GM19438 (cell line): ENCODE results near the gene THUMPD2.

ENCODE experiments used
- ATAC-seq: cut with Tn5 transposase; IDR thresholded peaks from one replicate; pipeline ENCODE4 v1.9.1; 2021; ENCODE audit warnings: low read depth; ENCODE audit not compliant: unreplicated experiment

The THUMPD2 gene

DNA sequence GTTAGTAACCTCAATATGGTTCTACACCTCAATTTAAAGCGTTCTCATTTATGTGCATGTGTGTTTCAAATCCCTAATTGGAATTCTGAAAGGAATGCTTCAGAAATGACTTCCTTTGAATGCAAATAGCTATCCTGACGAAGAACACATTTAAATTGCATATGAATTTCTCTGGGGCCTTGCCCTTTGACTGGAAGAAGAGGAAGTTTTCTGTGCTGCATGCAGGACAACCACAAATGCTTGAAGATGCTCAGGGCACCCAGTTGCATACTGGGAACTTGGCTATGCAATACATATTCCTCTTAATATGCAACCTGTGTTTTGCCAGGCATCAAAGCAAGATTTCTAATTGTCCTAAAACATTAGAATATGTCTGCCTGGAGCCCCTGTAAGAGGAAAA is 58.1 kb downstream of the THUMPD2 start:
- no peak for ATAC-seq

DNA sequence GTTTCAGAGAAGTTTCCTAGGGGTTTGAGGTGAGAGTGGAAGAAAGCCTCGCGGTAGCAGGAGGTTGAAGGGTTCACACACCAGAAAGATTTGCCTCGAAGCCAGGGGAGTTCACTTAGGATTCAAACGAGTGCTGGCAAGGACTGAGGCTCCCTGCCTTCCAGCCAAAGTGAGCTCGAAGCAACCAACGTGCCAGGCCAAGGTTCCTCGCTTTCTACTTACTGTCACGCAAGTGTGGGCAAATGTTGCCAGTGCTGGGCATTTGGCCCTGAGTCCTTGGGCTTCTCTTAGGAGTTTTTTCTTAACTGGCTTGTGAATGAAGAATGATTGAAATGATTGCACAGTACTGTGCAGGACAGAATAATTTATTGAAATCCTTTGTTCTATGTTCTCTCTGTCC is 59.7 kb downstream of the THUMPD2 start:
- ATAC-seq, result no peak

DNA sequence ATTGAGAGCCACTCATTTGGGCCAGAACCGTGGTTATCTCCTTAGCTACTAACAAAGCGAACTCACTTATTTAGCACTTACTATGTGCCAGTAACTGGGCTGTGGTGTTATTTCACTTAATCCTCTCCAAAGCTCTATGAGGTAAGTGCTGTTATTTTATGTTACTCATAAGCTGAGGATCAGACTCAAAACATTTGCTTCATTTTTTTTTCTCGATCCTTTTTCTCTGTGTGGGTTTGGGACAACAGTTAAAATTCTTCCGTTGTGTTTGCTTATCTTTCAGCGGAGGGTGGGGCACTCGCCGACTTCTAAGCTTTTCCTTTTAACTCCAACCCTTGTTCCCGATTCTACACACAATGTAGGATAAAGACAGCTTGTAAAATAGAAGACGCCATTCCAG is 60.6 kb downstream of the THUMPD2 start:
- no peak for ATAC-seq

DNA sequence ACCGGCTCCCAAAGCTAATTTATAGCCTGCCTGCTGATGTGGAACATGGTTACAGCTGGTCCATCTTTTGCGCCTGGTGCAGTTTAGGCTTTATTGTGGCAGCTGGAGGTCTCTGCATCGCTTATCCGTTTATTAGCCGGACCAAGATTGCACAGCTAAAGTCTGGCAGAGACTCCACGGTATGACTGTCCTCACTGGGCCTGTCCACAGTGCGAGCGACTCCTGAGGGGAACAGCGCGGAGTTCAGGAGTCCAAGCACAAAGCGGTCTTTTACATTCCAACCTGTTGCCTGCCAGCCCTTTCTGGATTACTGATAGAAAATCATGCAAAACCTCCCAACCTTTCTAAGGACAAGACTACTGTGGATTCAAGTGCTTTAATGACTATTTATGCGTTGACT is 62.0 kb downstream of the THUMPD2 start:
- no peak for ATAC-seq

DNA sequence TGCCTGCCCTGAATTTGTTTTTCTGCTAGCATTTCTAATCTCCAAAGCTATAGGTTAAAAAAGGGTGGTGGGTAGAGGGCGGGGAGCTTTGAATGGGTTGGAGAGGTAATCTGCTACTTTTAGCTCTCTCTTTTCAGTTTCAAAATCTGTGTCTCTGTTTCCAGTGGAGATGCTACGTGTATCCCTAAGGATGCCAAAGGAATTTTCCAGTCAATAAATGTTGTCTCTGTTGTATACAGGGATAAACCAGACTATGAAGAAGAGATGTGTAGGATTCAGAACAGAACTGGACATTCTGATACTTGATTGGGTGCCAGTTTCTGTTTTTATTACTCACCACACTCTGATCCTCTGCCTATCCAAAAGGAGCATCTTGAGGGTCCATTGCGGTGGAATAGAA is 63.2 kb downstream of the THUMPD2 start:
- no peak for ATAC-seq

DNA sequence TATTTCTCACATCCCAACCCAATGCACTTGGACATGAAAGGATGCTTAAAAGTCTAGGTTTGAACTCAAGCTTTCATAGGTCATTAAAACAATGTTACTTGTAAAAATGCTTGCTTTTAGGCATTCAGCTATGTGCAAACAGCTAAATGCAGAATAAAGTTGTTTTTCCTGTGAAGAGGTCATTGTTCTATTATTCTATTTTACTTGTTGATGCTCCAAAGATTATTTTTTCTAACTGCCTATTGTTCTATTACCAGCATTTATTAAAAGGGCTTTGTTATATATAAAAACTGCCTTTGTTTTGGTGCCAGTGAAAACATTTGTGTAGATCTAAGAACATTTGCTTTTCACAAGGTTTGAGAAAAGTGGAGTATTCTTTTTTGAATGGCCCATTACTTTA is 64.0 kb downstream of the THUMPD2 start:
- ATAC-seq, result no peak

DNA sequence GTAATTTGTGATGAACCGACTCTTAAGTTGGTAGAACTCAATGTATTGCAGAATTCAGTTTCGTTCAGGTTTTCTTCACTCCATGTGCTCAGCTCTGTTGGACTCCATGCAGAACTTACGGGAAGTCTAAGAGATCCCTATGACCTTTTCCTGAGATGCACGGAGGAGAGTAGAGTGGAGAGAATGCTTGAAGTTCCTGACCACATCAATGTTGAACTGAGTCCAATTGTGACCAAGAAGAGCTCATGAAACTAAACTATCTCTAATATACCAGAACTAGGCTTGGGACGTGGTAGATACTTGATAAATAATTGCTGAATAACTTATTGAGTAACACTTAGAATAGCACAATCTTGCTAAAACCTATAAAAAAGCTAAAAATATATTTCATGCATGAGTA is 66.1 kb downstream of the THUMPD2 start:
- ATAC-seq, result no peak

DNA sequence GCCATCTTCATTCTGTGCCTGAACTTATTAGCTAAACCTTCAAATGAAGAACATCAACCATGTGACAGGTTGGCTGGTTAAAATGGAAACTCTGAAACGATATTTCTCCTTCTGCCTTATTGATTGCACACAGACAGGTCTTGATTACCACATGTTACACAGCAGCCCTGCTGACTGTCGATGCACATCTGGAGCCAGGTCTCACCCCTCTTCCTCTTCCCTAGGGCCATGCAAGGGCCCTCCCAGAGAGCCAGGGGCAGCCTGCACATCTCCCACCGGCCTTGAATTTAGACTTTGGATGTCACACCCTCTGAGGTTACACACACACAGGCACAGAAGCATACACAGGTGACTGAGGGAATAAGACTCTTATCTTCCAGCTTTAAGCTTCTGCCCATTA is 68.3 kb downstream of the THUMPD2 start:
- ATAC-seq, result no peak

DNA sequence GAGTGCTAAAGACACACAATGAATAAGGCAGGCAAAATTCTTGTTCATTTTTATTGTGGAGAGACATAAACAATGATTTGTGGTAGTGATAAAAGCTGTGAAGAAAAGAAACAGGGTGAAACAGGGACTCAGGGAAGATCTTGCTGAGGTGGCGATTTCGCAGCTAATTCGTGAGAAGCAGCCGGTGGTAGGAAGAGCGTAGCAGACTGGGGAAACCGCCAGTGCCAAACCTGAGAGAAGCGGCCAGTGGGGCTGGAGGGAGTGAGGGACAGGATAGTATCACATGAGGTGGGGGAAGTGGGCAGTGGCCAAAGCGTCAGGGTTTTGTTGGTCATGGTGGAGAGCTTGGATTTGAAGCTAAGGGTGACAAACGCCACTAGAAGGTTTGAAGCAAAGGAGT is 71.1 kb downstream of the THUMPD2 start:
- no peak for ATAC-seq

DNA sequence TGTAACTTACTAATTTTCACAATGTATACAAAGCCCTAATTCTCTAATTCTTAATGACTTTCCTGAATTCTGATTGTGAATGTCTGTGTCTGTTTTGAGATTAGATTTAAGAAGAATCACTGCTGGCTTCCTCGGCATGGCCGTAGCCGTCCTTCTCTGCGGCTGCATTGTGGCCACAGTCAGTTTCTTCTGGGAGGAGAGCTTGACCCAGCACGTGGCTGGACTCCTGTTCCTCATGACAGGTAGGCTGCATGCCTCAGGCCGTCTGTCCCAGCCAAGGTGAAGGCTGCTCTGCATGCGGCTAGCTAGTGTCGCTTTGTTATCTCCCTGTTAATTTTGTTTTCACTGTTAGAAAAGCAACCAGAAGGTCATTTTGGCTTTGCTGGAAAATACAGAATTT is 72.1 kb downstream of the THUMPD2 start:
- no peak for ATAC-seq

DNA sequence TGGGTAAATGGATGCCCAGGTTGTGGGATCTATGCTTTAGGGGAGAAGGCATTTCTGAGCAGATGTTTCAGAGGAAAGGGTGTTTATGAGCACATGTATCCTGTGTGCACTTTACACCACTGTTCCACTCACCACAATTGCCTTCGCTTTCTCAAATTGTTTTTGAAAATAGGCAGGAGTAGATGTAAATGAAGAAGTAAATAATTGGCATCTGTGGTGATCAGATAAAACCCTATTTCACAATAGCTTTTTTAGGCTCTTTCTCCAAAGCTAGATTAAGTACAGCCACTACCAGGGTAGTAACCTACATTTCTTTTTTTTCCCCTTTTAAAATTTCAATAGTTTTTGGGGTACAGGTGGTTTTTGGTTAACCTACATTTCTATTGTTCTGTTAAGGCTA is 72.7 kb downstream of the THUMPD2 start:
- no peak for ATAC-seq

DNA sequence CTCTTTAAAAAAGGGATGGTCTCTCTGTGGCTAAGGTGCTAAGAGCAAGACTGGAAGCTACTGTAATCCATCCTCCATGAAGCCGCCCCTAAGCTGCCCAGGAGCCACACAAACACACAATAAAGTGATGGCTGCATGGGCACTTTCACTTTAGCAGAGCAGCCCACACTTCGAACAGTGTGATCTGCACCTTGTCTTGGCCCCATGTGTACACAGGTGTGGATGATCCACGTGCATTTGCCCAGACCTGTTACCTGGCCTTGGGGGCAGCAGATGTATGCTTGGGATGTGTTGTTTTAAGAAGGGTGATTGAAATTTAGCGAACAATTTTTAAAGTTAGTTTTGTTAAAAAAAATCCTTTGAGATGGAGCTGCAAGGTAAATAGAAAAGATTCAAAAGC is 73.4 kb downstream of the THUMPD2 start:
- no peak for ATAC-seq

DNA sequence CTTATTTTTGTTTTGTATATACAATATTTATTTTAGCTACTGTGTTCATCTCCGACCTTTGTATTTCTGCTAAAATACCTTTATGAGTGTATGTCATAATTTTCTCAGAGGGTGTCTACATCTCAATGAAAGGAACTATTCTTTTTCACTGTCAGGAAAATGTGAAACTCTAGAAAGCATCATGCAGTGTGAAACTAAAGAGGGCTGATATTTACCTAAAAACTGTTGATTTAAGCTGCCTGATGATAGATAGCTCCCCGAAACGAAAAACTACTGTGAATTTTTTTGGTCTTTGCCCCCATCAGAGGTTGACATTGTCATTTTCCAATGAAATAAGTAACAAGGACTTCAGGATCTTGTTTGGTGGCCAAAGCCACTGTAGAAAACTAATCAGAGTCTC is 74.5 kb downstream of the THUMPD2 start:
- ATAC-seq, result no peak

DNA sequence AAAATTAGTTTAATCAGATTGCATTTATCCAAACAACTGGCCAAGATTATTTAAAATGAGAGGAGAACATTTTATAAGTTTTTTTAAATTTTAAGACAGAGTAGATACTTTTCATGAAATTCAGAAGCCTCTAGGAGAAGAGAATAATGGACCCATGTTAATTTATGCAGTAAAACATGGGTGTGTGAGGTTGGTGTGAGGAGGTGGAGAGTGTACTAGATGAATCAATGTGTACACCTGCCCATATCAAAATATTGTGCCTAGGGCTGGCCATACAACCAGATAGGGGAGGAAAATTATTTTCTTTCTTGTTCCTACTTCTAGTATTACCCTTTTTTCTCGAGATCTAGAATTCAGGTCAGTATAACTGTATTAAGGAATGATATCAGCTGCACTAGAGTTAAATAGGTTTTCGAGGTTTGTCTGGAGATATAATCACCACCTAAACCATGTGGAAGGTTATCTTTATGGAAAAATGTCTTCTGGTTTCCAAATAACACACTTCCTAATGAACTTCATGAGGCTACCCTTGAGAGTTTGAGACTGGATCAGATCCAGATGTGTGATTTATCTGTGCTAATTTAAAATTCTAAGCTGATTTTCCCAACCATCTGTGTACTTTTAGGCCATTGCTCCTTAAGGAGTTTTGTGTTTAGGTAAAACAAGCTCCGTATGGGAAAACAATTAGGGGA is 75.7 kb downstream of the THUMPD2 start:
- no peak for ATAC-seq

DNA sequence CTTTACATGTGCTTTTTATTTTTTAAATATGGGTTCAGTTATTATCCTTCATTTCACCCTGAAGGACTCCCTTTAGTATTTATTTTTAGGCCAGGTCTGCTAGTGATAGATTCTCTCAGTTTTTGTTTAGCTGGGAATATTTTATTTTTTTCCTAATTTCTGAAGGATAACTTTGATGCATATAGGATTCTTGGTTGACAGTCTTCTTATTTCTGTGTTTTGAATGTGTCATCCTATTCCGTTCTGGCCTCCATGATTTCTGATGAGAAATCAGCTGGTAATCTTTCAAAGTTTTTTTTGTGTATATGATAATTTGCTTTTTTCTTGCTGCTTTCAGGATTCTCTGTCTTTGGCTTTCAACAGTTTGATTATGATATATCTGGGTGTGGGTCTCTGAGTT is 77.9 kb downstream of the THUMPD2 start:
- ATAC-seq, result no peak

DNA sequence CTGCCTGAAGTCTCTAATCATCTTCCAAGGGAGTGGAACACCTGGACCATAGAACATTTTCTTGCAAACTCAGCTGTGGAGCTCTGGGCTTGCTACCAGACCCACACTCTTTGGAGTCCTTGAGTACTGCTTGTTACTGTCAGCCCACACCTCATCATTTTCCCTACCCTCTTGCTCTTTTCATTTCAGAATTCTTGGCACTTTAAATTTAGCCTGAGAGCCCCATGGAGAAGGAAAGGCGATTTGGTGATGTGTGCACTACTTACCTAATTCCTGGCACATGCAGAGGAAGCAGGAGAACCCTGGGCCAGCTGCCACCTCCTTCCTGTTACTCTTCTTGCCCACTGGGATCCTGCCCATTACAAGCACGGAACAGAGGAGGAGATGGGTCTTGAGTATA is 81.6 kb downstream of the THUMPD2 start:
- ATAC-seq, result no peak

DNA sequence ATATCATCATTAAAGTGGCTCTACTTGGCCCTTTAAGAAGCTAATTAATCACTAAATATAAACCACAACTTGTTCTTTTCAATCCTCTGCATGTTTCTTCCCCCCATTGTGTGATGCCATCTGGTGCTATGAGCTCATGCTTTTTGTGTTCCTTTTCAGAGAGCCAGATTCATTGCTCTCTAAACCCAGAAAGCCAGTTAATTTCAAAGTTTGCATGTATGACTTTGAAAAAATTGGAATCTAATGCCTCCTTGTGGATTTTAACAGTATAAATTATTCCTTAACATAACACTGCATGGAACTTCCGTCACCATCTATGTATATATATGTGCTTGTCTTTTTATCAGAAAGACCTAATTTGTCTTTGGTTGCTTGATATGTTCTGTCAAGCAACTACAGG is 82.2 kb downstream of the THUMPD2 start:
- no peak for ATAC-seq

DNA sequence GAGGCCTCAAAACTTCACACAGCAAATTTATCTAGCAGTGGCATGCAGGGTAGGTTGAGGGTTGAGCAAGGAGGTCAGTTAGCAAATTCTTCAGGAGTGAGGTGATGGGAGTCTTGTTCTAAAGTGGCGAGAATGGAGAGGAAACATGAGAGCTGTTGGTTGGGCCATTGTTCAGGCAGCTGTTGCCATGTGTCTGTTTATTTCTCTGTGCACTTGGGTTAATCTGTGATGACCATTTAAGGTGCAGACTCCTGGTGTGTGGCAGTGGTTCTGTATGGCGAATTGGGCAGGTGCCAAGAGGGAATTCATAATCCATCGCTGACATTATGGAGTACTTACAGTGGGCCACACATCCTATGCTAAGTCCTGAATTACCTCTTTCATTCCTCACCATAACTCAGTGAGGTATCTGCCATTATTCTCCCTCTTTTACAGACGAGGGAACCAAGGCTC is 82.9 kb downstream of the THUMPD2 start:
- no peak for ATAC-seq

DNA sequence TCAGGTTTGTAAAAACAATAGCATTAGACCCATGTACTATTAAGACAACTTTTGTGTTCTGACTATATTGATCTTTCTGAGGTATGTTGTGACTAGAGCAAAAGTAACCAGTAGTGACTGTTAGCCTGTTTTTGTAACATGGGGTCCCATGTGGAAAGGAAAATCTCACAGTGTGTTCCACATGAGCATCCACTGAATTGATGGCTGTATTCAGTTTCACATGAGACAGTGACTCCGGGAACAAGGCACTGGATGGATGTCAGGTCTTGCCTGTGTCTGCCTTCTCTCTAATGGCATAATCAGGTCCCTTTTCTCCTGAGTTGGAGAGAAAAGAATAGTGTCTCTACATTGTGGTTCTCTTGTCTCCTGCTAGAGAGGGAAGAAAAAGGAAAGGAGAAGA is 85.8 kb downstream of the THUMPD2 start:
- no peak for ATAC-seq

DNA sequence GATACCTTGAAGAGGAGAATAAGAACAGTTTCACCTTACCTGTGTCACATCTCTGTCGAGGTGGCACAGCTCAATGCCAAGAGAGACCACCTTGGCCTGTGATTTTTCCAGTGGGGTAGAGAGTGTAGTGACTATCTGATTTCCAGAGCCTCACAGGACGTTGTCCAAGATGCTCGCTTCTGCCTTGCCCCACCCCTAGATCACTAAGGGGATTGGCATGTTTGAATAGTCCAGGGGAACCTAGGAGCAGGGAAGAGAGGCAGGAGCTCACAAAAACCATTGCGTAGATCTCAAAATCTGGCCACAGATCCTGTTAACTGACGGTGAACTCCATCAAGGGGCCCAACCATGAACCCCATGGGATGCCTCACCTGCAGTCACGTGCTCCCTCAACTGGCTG is 89.2 kb downstream of the THUMPD2 start:
- no peak for ATAC-seq

DNA sequence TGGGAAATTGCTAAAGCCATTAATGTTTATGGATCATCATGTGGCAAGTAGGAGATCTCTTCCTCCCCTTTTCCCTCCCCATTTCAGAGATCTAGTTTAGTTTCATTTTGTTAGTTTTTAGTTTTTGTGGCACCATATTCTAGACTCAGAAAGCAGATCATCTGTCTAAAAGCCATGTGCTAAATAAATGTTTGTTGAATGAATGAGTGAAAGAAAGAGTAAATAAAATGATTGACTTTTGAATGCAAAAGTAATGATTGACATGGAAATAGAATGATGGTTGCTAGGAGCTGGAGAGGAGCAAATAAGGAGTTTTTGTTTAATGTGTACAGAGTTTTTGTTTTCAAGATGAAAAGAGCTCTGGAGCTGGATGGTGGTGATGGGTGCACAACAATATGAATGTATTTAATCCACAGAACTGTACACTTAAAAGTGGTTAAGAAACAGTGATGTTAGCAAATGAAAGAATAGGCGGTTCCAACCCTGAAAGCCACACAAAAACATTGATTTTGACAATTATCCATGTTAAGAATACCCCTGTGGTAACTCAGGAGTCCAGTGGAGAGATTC is 89.7 kb downstream of the THUMPD2 start:
- ATAC-seq, result no peak

DNA sequence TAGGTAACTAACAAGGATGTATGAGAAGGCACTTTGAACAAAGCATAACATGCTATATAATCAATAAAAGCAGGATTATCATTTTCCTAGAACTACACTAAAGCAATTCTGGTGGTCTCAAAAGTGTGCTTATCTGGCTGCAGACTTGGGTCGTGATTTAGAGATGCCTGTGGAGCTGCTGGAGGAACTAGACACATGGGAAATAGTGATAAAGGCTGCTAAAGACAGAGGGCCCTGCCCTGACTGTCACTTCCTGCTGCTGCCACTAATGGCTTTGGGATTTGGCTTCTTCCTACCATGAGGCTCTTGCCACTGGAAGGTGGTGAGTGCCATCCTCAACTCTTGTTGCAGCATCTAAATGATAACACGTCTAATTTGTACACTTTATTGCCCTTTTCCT is 90.9 kb downstream of the THUMPD2 start:
- no peak for ATAC-seq

DNA sequence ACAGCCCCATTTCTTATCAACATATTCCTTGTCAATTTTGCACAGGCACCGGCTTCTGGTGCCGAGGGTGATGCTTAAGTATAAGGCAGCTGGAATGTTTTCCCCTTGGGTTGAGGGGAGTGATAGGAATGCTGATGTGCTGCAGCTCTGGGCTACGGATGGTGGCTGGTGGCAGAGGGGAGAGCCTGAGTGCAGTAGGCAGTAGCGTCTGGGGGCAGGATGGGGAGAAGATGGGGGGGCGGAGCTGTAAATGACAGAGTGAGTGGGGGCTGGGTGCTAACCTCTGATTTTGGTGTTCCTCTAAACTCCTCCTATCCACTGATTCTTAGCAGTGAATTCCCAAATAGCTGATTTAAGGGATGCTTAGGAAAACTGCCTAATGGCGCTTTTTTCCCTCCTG is 92.6 kb downstream of the THUMPD2 start:
- ATAC-seq, result no peak
